HCT116 (cell line): Measurements from ENCODE around the gene TMEM258. TPM values are rescaled to one million over a fixed set of nuclear protein-coding genes. Genes with fewer than 3 reads are reported as not detected.

Source experiments
- ATAC-seq: fragments of 200-7000 bp; cut with Tn5 transposase; 2 replicates; pipeline ENCODE4 v1.9.1; 2020; ENCODE audit warnings: mild to moderate bottlenecking, moderate library complexity
- BruUV-seq: library from RNA; stranded (reverse); fragments of 400-500 nt; replicated peaks from 2 replicates; lab custom pipeline; 2021; lab: Mats Ljungman, UMichigan
- CTCF ChIA-PET: fragments of 300-600 bp; sonication (Branson Sonifier 250); formaldehyde crosslinking; loops from one replicate; lab custom pipeline; 2021; ENCODE audit warnings: antibody characterized with exemption; lab: Charles Lee
- POLR2A ChIA-PET: fragments of 300-600, 350-600 bp; sonication (Branson Sonifier 250); formaldehyde crosslinking; loops from one replicate; lab custom pipeline; 2021; ENCODE audit warnings: antibody characterized with exemption; lab: Charles Lee
- RAD21 ChIA-PET, 2 experiments: fragments of 300-600 bp; sonication (Branson Sonifier 250); formaldehyde crosslinking; loops; one replicate each; lab custom pipeline; 2023; ENCODE audit warnings: low total read pairs in 2 of 2; ENCODE audit not compliant: uncharacterized antibody in 2 of 2, unreplicated experiment in 2 of 2, low non-redundant PET in 1 of 2; lab: Charles Lee
- DNase-seq: peaks from one replicate; pipeline ENCODE4 v3.0.0-alpha.2; 2010; ENCODE audit warnings: low read depth, low spot score
- H2AFZ ChIP-seq: fragments of 200-600 bp; shearing (Covaris generic), sonication (generic); 2 replicates; pipeline ENCODE4 v1.6.1; 2017; ENCODE audit warnings: low read depth, mixed run types, mixed read lengths, antibody characterized with exemption, low read length; ENCODE audit not compliant: poor library complexity, severe bottlenecking
- H3K27ac ChIP-seq: 2 replicates; pipeline ENCODE4 v1.5.1; 2012; ENCODE audit warnings: low read depth, low read length
- H3K27me3 ChIP-seq: fragments of 200-600 bp; sonication (generic); 2 replicates; pipeline ENCODE4 v1.6.1; 2016; ENCODE audit warnings: mixed run types, low read length, mixed read lengths; ENCODE audit not compliant: insufficient read depth
- H3K36me3 ChIP-seq, 2 experiments: fragments of 200-500 bp in 1 of 2; fragments of 200-600 bp in 1 of 2; sonication (Bioruptor generic) in 1 of 2; sonication (generic) in 1 of 2; 2 replicates each; pipeline versions ENCODE4 v1.5.1 to v1.6.1; 2014 to 2016; ENCODE audit warnings: low read length in 2 of 2, inconsistent platforms in 1 of 2, mixed read lengths in 1 of 2, mixed run types in 1 of 2; ENCODE audit not compliant: insufficient read depth in 2 of 2, control insufficient read depth in 1 of 2
- H3K4me1 ChIP-seq, 2 experiments: fragments of 200-600 bp in 1 of 2; sonication (generic) in 1 of 2; 2 replicates each; pipeline versions ENCODE4 v1.5.1 to v1.6.1; 2012 to 2017; ENCODE audit warnings: low read length in 2 of 2, inconsistent platforms in 1 of 2, mild to moderate bottlenecking in 1 of 2, mixed read lengths in 1 of 2, mixed run types in 1 of 2, moderate library complexity in 1 of 2; ENCODE audit not compliant: insufficient read depth in 2 of 2, control insufficient read depth in 1 of 2
- H3K4me2 ChIP-seq: fragments of 200-600 bp; sonication (generic); 2 replicates; pipeline ENCODE4 v1.6.1; 2017; ENCODE audit warnings: mixed run types, low read length, mixed read lengths
- H3K4me3 ChIP-seq, 2 experiments: fragments of 200-600 bp in 1 of 2; sonication (generic) in 1 of 2; replicated peaks in 1 of 2; 2 replicates each; pipeline ENCODE4 v1.5.1; 2011 to 2016; ENCODE audit warnings: low read length in 2 of 2, control low read depth in 1 of 2, low read depth in 1 of 2, mild to moderate bottlenecking in 1 of 2, mixed read lengths in 1 of 2, mixed run types in 1 of 2
- H3K79me2 ChIP-seq: fragments of 200-600 bp; sonication (generic); 2 replicates; pipeline ENCODE4 v1.6.1; 2017; ENCODE audit warnings: mild to moderate bottlenecking, mixed run types, low read length, moderate library complexity, mixed read lengths; ENCODE audit not compliant: insufficient read depth
- H3K9ac ChIP-seq: fragments of 200-600 bp; sonication (generic); 2 replicates; pipeline ENCODE4 v1.6.1; 2016; ENCODE audit warnings: low read length, mixed read lengths
- H3K9me2 ChIP-seq: fragments of 200-600 bp; sonication (generic), shearing (Covaris generic); 2 replicates; pipeline ENCODE4 v1.6.1; 2017; ENCODE audit warnings: mixed run types, mild to moderate bottlenecking, moderate library complexity; ENCODE audit not compliant: insufficient read depth
- H3K9me3 ChIP-seq, 2 experiments: fragments of 200-500 bp in 1 of 2; fragments of 200-600 bp in 1 of 2; sonication (Bioruptor generic) in 1 of 2; sonication (generic) in 1 of 2; 2 replicates each; pipeline ENCODE4 v1.6.1; 2014 to 2017; ENCODE audit warnings: low read length in 2 of 2, mixed read lengths in 2 of 2, inconsistent platforms in 1 of 2, low read depth in 1 of 2, mild to moderate bottlenecking in 1 of 2, mixed run types in 1 of 2, moderate library complexity in 1 of 2; ENCODE audit not compliant: control insufficient read depth in 1 of 2, insufficient read depth in 1 of 2
- H4K20me1 ChIP-seq: fragments of 200-600 bp; sonication (generic), shearing (Covaris generic); 2 replicates; pipeline ENCODE4 v1.6.1; 2017; ENCODE audit warnings: mixed run types, mild to moderate bottlenecking, moderate library complexity; ENCODE audit not compliant: insufficient read depth
- ATF3 ChIP-seq: IDR thresholded peaks from 2 replicates; pipeline ENCODE4 v1.6.1; 2012
- CBX3 ChIP-seq: IDR thresholded peaks from 2 replicates; pipeline ENCODE4 v1.6.1; 2012; ENCODE audit warnings: low read depth
- ELF1 ChIP-seq: IDR thresholded peaks from 2 replicates; pipeline ENCODE4 v1.6.1; 2012; ENCODE audit warnings: low read depth, borderline replicate concordance
- EZH2 ChIP-seq: fragments of 200-600 bp; sonication (generic); IDR thresholded peaks from 2 replicates; pipeline ENCODE4 v1.6.1; 2017; ENCODE audit warnings: antibody characterized with exemption, mixed run types
- REST ChIP-seq: IDR thresholded peaks from 2 replicates; pipeline ENCODE4 v1.6.1; 2012; ENCODE audit warnings: low read depth
- ZBTB33 ChIP-seq: IDR thresholded peaks from 2 replicates; pipeline ENCODE4 v1.6.1; 2011; ENCODE audit warnings: mild to moderate bottlenecking, low read length, moderate library complexity; ENCODE audit not compliant: insufficient replicate concordance; ENCODE audit errors: extremely low read depth
- intact Hi-C: fragments of 100-400 bp; cut with micrococcal nuclease; formaldehyde crosslinking; loops from 2 replicates; pipeline ENCODE4 v1.10.0; 2022
- total RNA-seq: library from RNA; stranded (reverse); gene quantifications from one replicate; pipeline ENCODE4 v1.2.1, GENCODE V29; 2021; ENCODE audit not compliant: unreplicated experiment

Gene TMEM258
- total RNA-seq, 1 experiment from 2014 or later = 160 TPM

- no peak for TF ChIP-seq REST
- no peak for TF ChIP-seq ZBTB33
Observed at GRCh38 chr11:61834278-61835048, 42.1 kb upstream of the TMEM258 start (continued).

DNA sequence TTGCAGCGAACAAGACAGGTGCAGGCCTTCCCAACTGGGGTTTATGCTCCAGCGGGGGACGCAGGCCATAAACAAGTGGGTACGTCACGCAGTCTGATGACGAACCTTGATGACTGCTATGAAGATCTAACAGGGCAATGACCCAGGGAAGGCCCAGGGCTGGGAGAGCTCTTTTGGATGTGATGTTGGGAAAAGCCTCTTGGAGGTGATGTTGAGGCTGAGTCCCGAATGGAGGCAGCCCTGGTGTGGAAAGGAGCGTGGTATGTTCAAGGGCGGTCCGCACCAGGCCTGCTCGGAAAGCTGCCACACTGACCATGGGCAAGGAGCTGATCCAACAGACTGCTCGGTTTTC is 41.5 kb upstream of the TMEM258 start:
- Histone ChIP-seq H4K20me1 (no peaks in the 10 kb centered on the region), H3K4me2 (no peak overlapping the region), H3K4me3 (no peak overlapping the region), H3K79me2 (no peaks in the 10 kb centered on the region), H3K4me1 (peaks cover 0 to 5% of the 10 kb centered on the region in 2 experiments; a peak in 1 of 4 replicates), H3K27me3 (no peaks in the 10 kb centered on the region), H3K9me2 (no peaks in the 10 kb centered on the region), H3K27ac (no peak overlapping the region), H3K9me3 (no peaks in the 10 kb centered on the region), H2AFZ (no peak overlapping the region), H3K9ac (no peak overlapping the region), H3K36me3 (no peaks in the 10 kb centered on the region)
- DNase-seq (no peak), ATAC-seq (0 out of 2 replicates have a peak, but pooled peaks have one; percentile 17)
- no TSS peak for BruUV-seq
- ChIA-PET CTCF (no interaction called here), RAD21 (no interaction called here), POLR2A (no interaction called here)
- intact Hi-C loops = no loop called here
- TF ChIP-seq EZH2 (no peak), CBX3 (no peak), ATF3 (no peak), ELF1 (no peak)
